H9 (cell line): Measurements from ENCODE around the gene RGL1. TPM values are rescaled to one million over a fixed set of nuclear protein-coding genes. Genes with fewer than 3 reads are reported as not detected.

Experiments
- DNase-seq: peaks from one replicate; pipeline ENCODE4 v3.0.0-alpha.2; 2017
- H2AFZ ChIP-seq: one replicate; pipeline ENCODE4 v1.6.1; 2013; ENCODE audit warnings: mild to moderate bottlenecking, low read length, control low read depth, moderate library complexity
- H2AK5ac ChIP-seq: 2 replicates; pipeline ENCODE4 v1.6.1; 2013; ENCODE audit warnings: low read length, control low read depth, mixed read lengths; ENCODE audit not compliant: insufficient read length
- H2BK120ac ChIP-seq: one replicate; pipeline ENCODE4 v1.6.1; 2013; ENCODE audit warnings: low read depth, mild to moderate bottlenecking, low read length, control low read depth, inconsistent platforms; ENCODE audit not compliant: poor library complexity, severe bottlenecking
- H2BK12ac ChIP-seq: 2 replicates; pipeline ENCODE4 v1.6.1; 2013; ENCODE audit warnings: low read length, control low read depth, mixed read lengths, low read depth; ENCODE audit not compliant: insufficient read length
- H2BK15ac ChIP-seq: 2 replicates; pipeline ENCODE4 v1.6.1; 2013; ENCODE audit warnings: low read depth, low read length, control low read depth
- H2BK20ac ChIP-seq: one replicate; pipeline ENCODE4 v1.6.1; 2013; ENCODE audit warnings: low read depth, mild to moderate bottlenecking, low read length, control low read depth, inconsistent platforms; ENCODE audit not compliant: poor library complexity, severe bottlenecking
- H2BK5ac ChIP-seq: 2 replicates; pipeline ENCODE4 v1.6.1; 2013; ENCODE audit warnings: low read length, control low read depth, mixed read lengths; ENCODE audit not compliant: insufficient read length
- H3K14ac ChIP-seq: 2 replicates; pipeline ENCODE4 v1.6.1; 2013; ENCODE audit warnings: low read length, control low read depth; ENCODE audit not compliant: insufficient read depth
- H3K18ac ChIP-seq: 2 replicates; pipeline ENCODE4 v1.6.1; 2013; ENCODE audit warnings: low read depth, mild to moderate bottlenecking, mixed read lengths, low read length, control low read depth; ENCODE audit not compliant: insufficient read length
- H3K23ac ChIP-seq: 2 replicates; pipeline ENCODE4 v1.6.1; 2013; ENCODE audit warnings: low read length, control low read depth, mixed read lengths, low read depth; ENCODE audit not compliant: insufficient read length
- H3K23me2 ChIP-seq: 2 replicates; pipeline ENCODE4 v1.6.1; 2013; ENCODE audit warnings: low read depth, mild to moderate bottlenecking, mixed read lengths, low read length, control low read depth; ENCODE audit not compliant: insufficient read length, poor library complexity, severe bottlenecking
- H3K27ac ChIP-seq: 2 replicates; pipeline ENCODE4 v1.5.1; 2013; ENCODE audit warnings: low read length, control low read depth, mixed read lengths, low read depth; ENCODE audit not compliant: insufficient read length
- H3K27me3 ChIP-seq: 2 replicates; pipeline ENCODE4 v1.6.1; 2013; ENCODE audit warnings: low read length, control low read depth, inconsistent platforms; ENCODE audit not compliant: insufficient read depth
- H3K4ac ChIP-seq: 2 replicates; pipeline ENCODE4 v1.6.1; 2013; ENCODE audit warnings: low read depth, mild to moderate bottlenecking, control low read depth, inconsistent platforms, low read length, moderate library complexity
- H3K4me1 ChIP-seq: 2 replicates; pipeline ENCODE4 v1.6.1; 2013; ENCODE audit warnings: low read length, control low read depth, inconsistent platforms; ENCODE audit not compliant: insufficient read depth
- H3K4me2 ChIP-seq: 2 replicates; pipeline ENCODE4 v1.6.1; 2013; ENCODE audit warnings: low read length, control low read depth, mixed read lengths; ENCODE audit not compliant: insufficient read length, insufficient read depth
- H3K56ac ChIP-seq: 2 replicates; pipeline ENCODE4 v1.6.1; 2013; ENCODE audit warnings: low read depth, mild to moderate bottlenecking, mixed read lengths, low read length, control low read depth; ENCODE audit not compliant: insufficient read length
- H3K79me1 ChIP-seq: 2 replicates; pipeline ENCODE4 v1.6.1; 2013; ENCODE audit warnings: low read depth, mild to moderate bottlenecking, moderate library complexity, low read length, control low read depth, inconsistent platforms; ENCODE audit not compliant: insufficient read depth, poor library complexity, severe bottlenecking
- H3K79me2 ChIP-seq: 2 replicates; pipeline ENCODE4 v1.6.1; 2013; ENCODE audit warnings: low read length, control low read depth, inconsistent platforms; ENCODE audit not compliant: insufficient read depth
- H3K9ac ChIP-seq: 2 replicates; pipeline ENCODE4 v1.6.1; 2013; ENCODE audit warnings: low read length, control low read depth, mixed read lengths; ENCODE audit not compliant: insufficient read length; ENCODE audit errors: extremely low read depth
- H3K9me3 ChIP-seq: one replicate; pipeline ENCODE4 v1.6.1; 2013; ENCODE audit warnings: low read depth, low read length, inconsistent platforms; ENCODE audit not compliant: control insufficient read depth
- H3T11ph ChIP-seq: one replicate; pipeline ENCODE4 v1.6.1; 2013; ENCODE audit warnings: mild to moderate bottlenecking, low read length, control low read depth, inconsistent platforms
- H4K20me1 ChIP-seq: one replicate; pipeline ENCODE4 v1.6.1; 2013; ENCODE audit not compliant: control insufficient read depth, insufficient read length, insufficient read depth
- H4K5ac ChIP-seq: 2 replicates; pipeline ENCODE4 v1.6.1; 2013; ENCODE audit warnings: low read depth, mild to moderate bottlenecking, mixed read lengths, low read length, control low read depth; ENCODE audit not compliant: insufficient read length
- H4K8ac ChIP-seq: replicated peaks from 2 replicates; pipeline ENCODE4 v1.6.1; 2013; ENCODE audit warnings: low read length, control low read depth, mixed read lengths, low read depth; ENCODE audit not compliant: insufficient read length
- H4K91ac ChIP-seq: 2 replicates; pipeline ENCODE4 v1.6.1; 2013; ENCODE audit warnings: low read depth, mild to moderate bottlenecking, moderate library complexity, mixed read lengths, low read length, control low read depth; ENCODE audit not compliant: insufficient read length
- H3K27ac Mint-ChIP-seq, 3 experiments: 2 replicates in 2 of 3; 3 replicates in 1 of 3; pipeline ENCODE4 v1.8.0; 2020 to 2021; ENCODE audit warnings: mixed read lengths in 3 of 3, mild to moderate bottlenecking in 1 of 3, moderate library complexity in 1 of 3
- H3K27me3 Mint-ChIP-seq: 2 replicates; pipeline ENCODE4 v1.8.0; 2021; ENCODE audit warnings: low read depth, mild to moderate bottlenecking, moderate library complexity, mixed read lengths
- H3K36me3 Mint-ChIP-seq, 3 experiments: 2 replicates in 2 of 3; 3 replicates in 1 of 3; pipeline ENCODE4 v1.8.0; 2020 to 2021; ENCODE audit warnings: low read depth in 3 of 3, mixed read lengths in 3 of 3; ENCODE audit not compliant: insufficient read depth in 1 of 3
- H3K4me1 Mint-ChIP-seq, 2 experiments: 2 replicates each; pipeline ENCODE4 v1.8.0; 2020; ENCODE audit warnings: mixed read lengths in 2 of 2
- H3K4me3 Mint-ChIP-seq, 2 experiments: 2 replicates in 1 of 2; 3 replicates in 1 of 2; pipeline ENCODE4 v1.8.0; 2020 to 2021; ENCODE audit warnings: mild to moderate bottlenecking in 2 of 2, mixed read lengths in 2 of 2, moderate library complexity in 1 of 2
- H3K9me3 Mint-ChIP-seq, 2 experiments: 2 replicates in 1 of 2; 3 replicates in 1 of 2; pipeline ENCODE4 v1.8.0; 2020; ENCODE audit warnings: mild to moderate bottlenecking in 2 of 2, mixed read lengths in 2 of 2, moderate library complexity in 1 of 2
- WGBS: extraction: QIAGEN DNeasy Blood & Tissue Kit; methylation state at CpG from one replicate; pipeline ENCODE4 v1.1.7; 2013; ENCODE audit warnings: missing lambda C conversion rate, low lambda C conversion rate, mixed read lengths; ENCODE audit not compliant: insufficient read length; ENCODE audit errors: extremely low coverage; 5-methylcytosine and 5-hydroxymethylcytosine counted together
- total RNA-seq: library from RNA; stranded (reverse); gene quantifications from 2 replicates; pipeline ENCODE4 v1.2.1, GENCODE V29; 2021
- TF ChIP-seq, protein P1 (sequence below): fragments of 200-600 bp; sonication (generic); conservative IDR thresholded peaks from 3 replicates; pipeline ENCODE4 v1.8.0; 2021; ENCODE audit warnings: antibody characterized with exemption, mild to moderate bottlenecking

The RGL1 gene
- total RNA-seq, 1 experiment from 2014 or later = 1.4 TPM

DNA sequence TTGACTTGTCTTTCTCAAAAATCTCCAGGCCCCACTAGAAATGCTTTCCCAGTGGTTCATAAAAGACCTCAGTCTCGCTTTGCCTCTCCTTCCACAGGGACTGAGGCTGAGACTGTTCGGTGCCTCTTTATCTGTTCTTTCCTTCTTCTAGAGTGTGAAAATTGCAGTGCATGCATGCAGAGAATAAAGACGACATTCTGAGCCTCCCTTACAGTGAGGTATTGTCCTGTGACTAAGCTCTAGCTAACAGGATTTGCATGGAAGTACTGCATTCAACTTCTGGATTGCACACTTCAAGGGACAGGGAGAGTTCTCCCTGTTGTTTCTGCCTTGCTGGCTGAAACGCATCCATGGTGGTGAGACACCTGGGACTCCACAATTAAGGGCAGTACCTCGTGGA is 163.5 kb downstream of the RGL1 start:
- no peak overlapping the region for H3K4me3 Mint-ChIP-seq
- Histone ChIP-seq H2AFZ (no peak overlapping the region), H3K4me2 (no peak overlapping the region), H3K79me2 (no peaks in the 10 kb centered on the region), H4K8ac (no peak overlapping the region), H2BK5ac (no peak overlapping the region), H3K79me1 (no peaks in the 10 kb centered on the region), H3K56ac (no peak overlapping the region), H4K5ac (no peak overlapping the region), H3K9me3 (no peaks in the 10 kb centered on the region), H3K23me2 (no peaks in the 10 kb centered on the region), H3K18ac (no peak overlapping the region), H2BK12ac (no peak overlapping the region), H2BK15ac (no peak overlapping the region), H3K14ac (no peak overlapping the region), H2BK120ac (no peak overlapping the region), H3K9ac (no peak overlapping the region), H4K20me1 (no peaks in the 10 kb centered on the region), H3T11ph (no peak overlapping the region), H2AK5ac (no peak overlapping the region), H3K27ac (no peak overlapping the region), H2BK20ac (no peak overlapping the region), H3K23ac (no peak overlapping the region), H4K91ac (no peak overlapping the region), H3K4ac (no peak overlapping the region), H3K4me1 (no peaks in the 10 kb centered on the region), H3K27me3 (no peaks in the 10 kb centered on the region)
- no peaks in the 10 kb centered on the region; the same call in 1 of the 2 replicates for H3K27me3 Mint-ChIP-seq
- H3K36me3 Mint-ChIP-seq = no peaks in the 10 kb centered on the region
- H3K27ac Mint-ChIP-seq = no peak overlapping the region
- no CpG with 5 or more reads among the region's 5 CpGs for WGBS
- TF ChIP-seq, protein P1, sequence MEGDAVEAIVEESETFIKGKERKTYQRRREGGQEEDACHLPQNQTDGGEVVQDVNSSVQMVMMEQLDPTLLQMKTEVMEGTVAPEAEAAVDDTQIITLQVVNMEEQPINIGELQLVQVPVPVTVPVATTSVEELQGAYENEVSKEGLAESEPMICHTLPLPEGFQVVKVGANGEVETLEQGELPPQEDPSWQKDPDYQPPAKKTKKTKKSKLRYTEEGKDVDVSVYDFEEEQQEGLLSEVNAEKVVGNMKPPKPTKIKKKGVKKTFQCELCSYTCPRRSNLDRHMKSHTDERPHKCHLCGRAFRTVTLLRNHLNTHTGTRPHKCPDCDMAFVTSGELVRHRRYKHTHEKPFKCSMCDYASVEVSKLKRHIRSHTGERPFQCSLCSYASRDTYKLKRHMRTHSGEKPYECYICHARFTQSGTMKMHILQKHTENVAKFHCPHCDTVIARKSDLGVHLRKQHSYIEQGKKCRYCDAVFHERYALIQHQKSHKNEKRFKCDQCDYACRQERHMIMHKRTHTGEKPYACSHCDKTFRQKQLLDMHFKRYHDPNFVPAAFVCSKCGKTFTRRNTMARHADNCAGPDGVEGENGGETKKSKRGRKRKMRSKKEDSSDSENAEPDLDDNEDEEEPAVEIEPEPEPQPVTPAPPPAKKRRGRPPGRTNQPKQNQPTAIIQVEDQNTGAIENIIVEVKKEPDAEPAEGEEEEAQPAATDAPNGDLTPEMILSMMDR = no peak
- DNase-seq = no peak
- H3K9me3 Mint-ChIP-seq = no peaks in the 10 kb centered on the region
- peaks cover 4 to 8% of the 10 kb centered on the region in 2 experiments; a peak in 3 of 4 replicates for H3K4me1 Mint-ChIP-seq
